A549 (cell line): Measurements from ENCODE around the gene PPM1J. TPM values are rescaled to one million over a fixed set of nuclear protein-coding genes. Genes with fewer than 3 reads are reported as not detected.

Source experiments
- ATAC-seq, 2 experiments: fragments of 200-7000 bp in 1 of 2; fragments of >200 bp in 1 of 2; cut with Nextera tagmentation in 1 of 2; cut with Tn5 transposase in 1 of 2; 3 replicates each; pipeline versions ENCODE4 v1.8.0 to v1.9.1; 2018 to 2020; ENCODE audit warnings: mild to moderate bottlenecking in 1 of 2, moderate library complexity in 1 of 2
- CTCF ChIA-PET: fragments of 300-600 bp; sonication (Branson Sonifier 250); formaldehyde crosslinking; extraction: SDS; loops from one replicate; lab custom pipeline; 2021; ENCODE audit warnings: antibody characterized with exemption, inconsistent platforms; lab: Yijun Ruan, JAX
- POLR2A ChIA-PET: fragments of 350-600 bp; formaldehyde crosslinking; extraction: SDS; loops from one replicate; lab custom pipeline; 2021; ENCODE audit warnings: antibody characterized with exemption, inconsistent platforms; lab: Yijun Ruan, JAX
- DNase-seq, 2 experiments: peaks; one replicate each; pipeline versions ENCODE4 v3.0.0 to v3.0.0-alpha.2; 2011 to 2016; ENCODE audit warnings: low read depth in 1 of 2, low spot score in 1 of 2
- FAIRE-seq: peaks from 2 replicates; lab custom pipeline; 2011; peaks lifted over from hg19 to GRCh38; lab: Jason Lieb, UNC
- H3K27ac ChIP-seq, 2 experiments: fragments of >200 bp; sonication (Bioruptor Twin); formaldehyde crosslinking; 3 replicates each; pipeline ENCODE4 v1.5.1; 2016 to 2017
- H3K4me1 ChIP-seq: fragments of >200 bp; sonication (Bioruptor Twin); formaldehyde crosslinking; 3 replicates; pipeline ENCODE4 v1.6.1; 2016
- H3K4me2 ChIP-seq: fragments of >200 bp; sonication (Bioruptor Twin); formaldehyde crosslinking; 3 replicates; pipeline ENCODE4 v1.6.1; 2016
- H3K4me3 ChIP-seq: fragments of >200 bp; sonication (Bioruptor Twin); formaldehyde crosslinking; 3 replicates; pipeline ENCODE4 v1.5.1; 2016
- H3K9me3 ChIP-seq: fragments of >200 bp; sonication (Bioruptor Twin); formaldehyde crosslinking; 3 replicates; pipeline ENCODE4 v1.6.1; 2016
- CHD4 ChIP-seq: fragments of 200-600 bp; sonication (generic); IDR thresholded peaks from 2 replicates; pipeline ENCODE4 v1.6.1; 2016; ENCODE audit warnings: antibody characterized with exemption, mild to moderate bottlenecking, borderline replicate concordance
- EP300 ChIP-seq, 2 experiments: fragments of >200 bp; sonication (Bioruptor Twin); formaldehyde crosslinking; IDR thresholded peaks; 2 replicates in 1 of 2; 3 replicates in 1 of 2; pipeline ENCODE4 v1.6.1; 2016 to 2017
- FOXS1 ChIP-seq: fragments of 250-450 bp; sonication (Bioruptor Pico); IDR thresholded peaks from 2 replicates; pipeline ENCODE4 v1.5.0; 2020; ENCODE audit warnings: mild to moderate bottlenecking, moderate library complexity
- HDAC2 ChIP-seq: fragments of 200-600 bp; sonication (generic); IDR thresholded peaks from 2 replicates; pipeline ENCODE4 v1.6.1; 2016
- JUN ChIP-seq, 2 experiments: fragments of >200 bp; sonication (Bioruptor Twin); formaldehyde crosslinking; IDR thresholded peaks; 2 replicates in 1 of 2; 3 replicates in 1 of 2; pipeline ENCODE4 v1.6.1; 2016 to 2017
- MAFK ChIP-seq: fragments of 450-650 bp; IDR thresholded peaks from 2 replicates; pipeline ENCODE4 v1.6.1; 2014; ENCODE audit not compliant: partially characterized antibody
- MAZ ChIP-seq: fragments of 150-350 bp; IDR thresholded peaks from 2 replicates; pipeline ENCODE4 v1.6.1; 2014; ENCODE audit warnings: antibody characterized with exemption, low read depth, low read length, borderline replicate concordance
- MYC ChIP-seq: IDR thresholded peaks from 2 replicates; pipeline ENCODE4 v1.6.1; 2012; ENCODE audit warnings: mild to moderate bottlenecking, inconsistent platforms, low read length, improper control_type of control experiment, borderline replicate concordance
- NPAS2 ChIP-seq: fragments of 250-450 bp; sonication (Bioruptor Pico); IDR thresholded peaks from 2 replicates; pipeline ENCODE4 v1.8.0; 2022; ENCODE audit warnings: mild to moderate bottlenecking, moderate library complexity, borderline replicate concordance
- PHF8 ChIP-seq: fragments of 200-600 bp; sonication (generic); IDR thresholded peaks from 2 replicates; pipeline ENCODE4 v1.6.1; 2016; ENCODE audit warnings: low read depth, mild to moderate bottlenecking, antibody characterized with exemption, moderate library complexity, borderline replicate concordance
- POLR2A ChIP-seq: IDR thresholded peaks from 2 replicates; pipeline ENCODE4 v1.6.1; 2012; ENCODE audit warnings: mild to moderate bottlenecking, low read length
- RAD21 ChIP-seq, 2 experiments: fragments of >200 bp in 1 of 2; sonication (Bioruptor Twin) in 1 of 2; formaldehyde crosslinking in 1 of 2; IDR thresholded peaks in 1 of 2; conservative IDR thresholded peaks in 1 of 2; 2 replicates in 1 of 2; 3 replicates in 1 of 2; pipeline ENCODE4 v1.6.1; 2012 to 2018; ENCODE audit warnings: inconsistent platforms in 1 of 2
- RCOR1 ChIP-seq: fragments of 150-350 bp; IDR thresholded peaks from 2 replicates; pipeline ENCODE4 v1.6.1; 2014; ENCODE audit warnings: antibody characterized with exemption, low read length, low read depth
- RFX5 ChIP-seq: fragments of 450-650 bp; IDR thresholded peaks from 2 replicates; pipeline ENCODE4 v1.7.1; 2014; ENCODE audit warnings: antibody characterized with exemption, mild to moderate bottlenecking, moderate library complexity
- RNF2 ChIP-seq: fragments of 200-600 bp; sonication (generic); IDR thresholded peaks from 2 replicates; pipeline ENCODE4 v1.6.1; 2016; ENCODE audit warnings: low read depth, mild to moderate bottlenecking, antibody characterized with exemption, moderate library complexity, borderline replicate concordance
- SMC3 ChIP-seq: fragments of >200 bp; sonication (Bioruptor Twin); formaldehyde crosslinking; IDR thresholded peaks from 3 replicates; pipeline ENCODE4 v1.6.1; 2018; ENCODE audit warnings: inconsistent platforms
- ZC3H11A ChIP-seq: fragments of 450-650 bp; IDR thresholded peaks from 2 replicates; pipeline ENCODE4 v1.6.1; 2014; ENCODE audit warnings: antibody characterized with exemption, mild to moderate bottlenecking
- WGBS: methylation state at CpG from one replicate; pipeline ENCODE4 v1.1.6; 2017; ENCODE audit errors: missing lambda C conversion rate; 5-methylcytosine and 5-hydroxymethylcytosine counted together
- polyA plus RNA-seq, 4 experiments: library from polyadenylated mRNA; depleted of rRNA in 3 of 4; stranded (reverse); fragments of >200 nt; fragmentation: RNase III in 1 of 4; extraction: RNeasy Plus Mini Kit Qiagen cat#74134 plus additional on column Dnase treatment in 1 of 4; gene quantifications; 2 replicates in 3 of 4; 3 replicates in 1 of 4; pipeline ENCODE4 v1.2.3, GENCODE V29; 2011 to 2017
- TF ChIP-seq, protein P1 (sequence below): fragments of 250-450 bp; sonication (Bioruptor Pico); IDR thresholded peaks from 2 replicates; pipeline ENCODE4 v1.5.0; 2020; ENCODE audit warnings: low read depth, mild to moderate bottlenecking, moderate library complexity
- TF ChIP-seq, protein P2 (sequence below): fragments of >200 bp; sonication (Bioruptor Twin); formaldehyde crosslinking; IDR thresholded peaks from 3 replicates; pipeline ENCODE4 v1.6.1; 2016
- TF ChIP-seq, protein P3 (sequence below): IDR thresholded peaks from 2 replicates; pipeline ENCODE4 v1.6.1; 2012
- TF ChIP-seq, protein P4 (sequence below): fragments of 200-600 bp; sonication (generic); IDR thresholded peaks from 2 replicates; pipeline ENCODE4 v1.6.1; 2016; ENCODE audit warnings: antibody characterized with exemption, mild to moderate bottlenecking, moderate library complexity
- TF ChIP-seq, protein P5 (sequence below): IDR thresholded peaks from 2 replicates; pipeline ENCODE4 v1.6.1; 2012; ENCODE audit warnings: low read depth, borderline replicate concordance
- TF ChIP-seq, protein P6 (sequence below): fragments of 150-350 bp; IDR thresholded peaks from 2 replicates; pipeline ENCODE4 v1.6.1; 2014; ENCODE audit warnings: low read depth, mild to moderate bottlenecking, low read length
- TF ChIP-seq, protein P7 (sequence below): fragments of 250-450 bp; sonication (Bioruptor Pico); IDR thresholded peaks from 2 replicates; pipeline ENCODE4 v1.5.0; 2021; ENCODE audit warnings: mild to moderate bottlenecking, moderate library complexity, borderline replicate concordance
- TF ChIP-seq, protein P8 (sequence below): fragments of >200 bp; sonication (Bioruptor Twin); formaldehyde crosslinking; IDR thresholded peaks from 3 replicates; pipeline ENCODE4 v1.5.1; 2016

The PPM1J gene
- polyA plus RNA-seq, 2 of the 4 experiments (the other 2 are of a cell fraction): 0.32 to 0.62 TPM

DNA sequence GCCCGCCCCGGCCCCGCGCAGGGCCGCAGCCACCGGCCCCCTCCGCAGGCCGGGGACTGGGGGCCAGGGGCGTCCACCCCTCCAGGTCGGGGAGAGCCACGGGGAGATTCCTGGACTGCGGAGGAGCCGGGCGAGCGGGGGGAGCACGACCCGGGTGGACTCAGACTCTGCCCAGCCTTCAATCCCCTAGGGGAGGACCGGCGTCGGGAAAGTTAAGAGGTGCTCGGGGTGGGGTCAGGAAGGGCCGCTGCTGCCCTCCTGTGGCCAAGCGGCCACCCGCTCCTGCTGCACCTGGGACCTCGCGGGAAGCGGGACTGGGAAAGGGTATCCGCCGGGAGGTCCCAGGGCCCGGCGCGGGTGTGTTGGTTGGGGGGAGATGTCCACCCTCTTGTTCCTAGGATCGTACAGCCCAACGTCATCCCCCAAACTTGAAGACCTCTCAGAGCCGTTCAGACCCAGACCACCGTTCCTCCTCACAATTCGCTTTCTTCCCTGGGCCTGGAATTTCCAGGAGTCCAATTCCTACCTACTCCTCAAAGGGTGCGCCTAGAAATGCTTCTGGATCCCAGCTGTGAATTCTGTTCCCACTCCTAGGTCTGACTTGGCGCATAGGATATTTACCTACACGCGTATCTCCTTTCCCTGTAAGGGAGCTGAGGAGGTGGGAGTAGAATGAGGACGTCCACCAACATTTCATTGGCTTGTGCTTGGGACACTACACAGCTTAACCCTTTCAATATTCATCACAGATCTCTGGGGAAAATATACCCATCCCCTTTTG is 7.7 kb downstream of the PPM1J start:
- H3K4me2 ChIP-seq: peak overlapping the region; percentile 94
- H3K9me3 ChIP-seq: no peaks in the 10 kb centered on the region
- peak; percentile 82 to 86 for DNase-seq
- ChIA-PET POLR2A (interaction anchor here (0.5 to 1.8 kb wide), 7 partner anchors 8 to 704 kb away, joined by 3 to 9 read pairs (median 4); partner anchors contain the start of genes CAPZA1, MOV10 and PPM1J), CTCF (interaction anchor here (0.6 to 18.0 kb wide), 22 partner anchors 8 to 317 kb away, joined by 3 to 576 read pairs (median 6); partner anchors contain the start of genes MOV10 and PPM1J)
- peak overlapping the region; percentile 99 for H3K4me3 ChIP-seq
- H3K4me1 ChIP-seq: peaks cover 31% of the 10 kb centered on the region
- H3K27ac ChIP-seq: peak overlapping the region; percentile 98 to 100
- 5% methylated on average over 19 of the region's 42 CpGs for WGBS
- peak; percentile 75 to 77 for ATAC-seq
- FAIRE-seq: no peak
- no peak for TF ChIP-seq MAFK
- TF ChIP-seq RAD21 (conservative IDR thresholded peaks at IDR 0.05 in 1 of 2, IDR thresholded peaks at IDR 0.05 in 1 of 2): peak; percentile 71 to 86
- TF ChIP-seq MYC: no peak
- TF ChIP-seq, protein P1, sequence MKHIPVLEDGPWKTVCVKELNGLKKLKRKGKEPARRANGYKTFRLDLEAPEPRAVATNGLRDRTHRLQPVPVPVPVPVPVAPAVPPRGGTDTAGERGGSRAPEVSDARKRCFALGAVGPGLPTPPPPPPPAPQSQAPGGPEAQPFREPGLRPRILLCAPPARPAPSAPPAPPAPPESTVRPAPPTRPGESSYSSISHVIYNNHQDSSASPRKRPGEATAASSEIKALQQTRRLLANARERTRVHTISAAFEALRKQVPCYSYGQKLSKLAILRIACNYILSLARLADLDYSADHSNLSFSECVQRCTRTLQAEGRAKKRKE (CRISPR knock-in tag): no peak
- TF ChIP-seq, protein P2, sequence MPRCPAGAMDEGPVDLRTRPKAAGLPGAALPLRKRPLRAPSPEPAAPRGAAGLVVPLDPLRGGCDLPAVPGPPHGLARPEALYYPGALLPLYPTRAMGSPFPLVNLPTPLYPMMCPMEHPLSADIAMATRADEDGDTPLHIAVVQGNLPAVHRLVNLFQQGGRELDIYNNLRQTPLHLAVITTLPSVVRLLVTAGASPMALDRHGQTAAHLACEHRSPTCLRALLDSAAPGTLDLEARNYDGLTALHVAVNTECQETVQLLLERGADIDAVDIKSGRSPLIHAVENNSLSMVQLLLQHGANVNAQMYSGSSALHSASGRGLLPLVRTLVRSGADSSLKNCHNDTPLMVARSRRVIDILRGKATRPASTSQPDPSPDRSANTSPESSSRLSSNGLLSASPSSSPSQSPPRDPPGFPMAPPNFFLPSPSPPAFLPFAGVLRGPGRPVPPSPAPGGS: 0 out of 3 replicates have a peak, but pooled peaks have one; percentile 52
- no peak for TF ChIP-seq EP300 (IDR thresholded peaks at IDR 0.05)
- no peak for TF ChIP-seq MAZ
- TF ChIP-seq ZC3H11A: no peak
- TF ChIP-seq HDAC2: no peak
- no peak for TF ChIP-seq RFX5
- TF ChIP-seq, protein P3, sequence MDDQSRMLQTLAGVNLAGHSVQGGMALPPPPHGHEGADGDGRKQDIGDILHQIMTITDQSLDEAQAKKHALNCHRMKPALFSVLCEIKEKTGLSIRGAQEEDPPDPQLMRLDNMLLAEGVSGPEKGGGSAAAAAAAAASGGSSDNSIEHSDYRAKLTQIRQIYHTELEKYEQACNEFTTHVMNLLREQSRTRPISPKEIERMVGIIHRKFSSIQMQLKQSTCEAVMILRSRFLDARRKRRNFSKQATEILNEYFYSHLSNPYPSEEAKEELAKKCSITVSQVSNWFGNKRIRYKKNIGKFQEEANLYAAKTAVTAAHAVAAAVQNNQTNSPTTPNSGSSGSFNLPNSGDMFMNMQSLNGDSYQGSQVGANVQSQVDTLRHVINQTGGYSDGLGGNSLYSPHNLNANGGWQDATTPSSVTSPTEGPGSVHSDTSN: no peak
- TF ChIP-seq RNF2: no peak
- peak; percentile 13; the same call in 1 of the 2 replicates for TF ChIP-seq POLR2A
- TF ChIP-seq FOXS1: no peak
- TF ChIP-seq RCOR1: no peak
- TF ChIP-seq, protein P4, sequence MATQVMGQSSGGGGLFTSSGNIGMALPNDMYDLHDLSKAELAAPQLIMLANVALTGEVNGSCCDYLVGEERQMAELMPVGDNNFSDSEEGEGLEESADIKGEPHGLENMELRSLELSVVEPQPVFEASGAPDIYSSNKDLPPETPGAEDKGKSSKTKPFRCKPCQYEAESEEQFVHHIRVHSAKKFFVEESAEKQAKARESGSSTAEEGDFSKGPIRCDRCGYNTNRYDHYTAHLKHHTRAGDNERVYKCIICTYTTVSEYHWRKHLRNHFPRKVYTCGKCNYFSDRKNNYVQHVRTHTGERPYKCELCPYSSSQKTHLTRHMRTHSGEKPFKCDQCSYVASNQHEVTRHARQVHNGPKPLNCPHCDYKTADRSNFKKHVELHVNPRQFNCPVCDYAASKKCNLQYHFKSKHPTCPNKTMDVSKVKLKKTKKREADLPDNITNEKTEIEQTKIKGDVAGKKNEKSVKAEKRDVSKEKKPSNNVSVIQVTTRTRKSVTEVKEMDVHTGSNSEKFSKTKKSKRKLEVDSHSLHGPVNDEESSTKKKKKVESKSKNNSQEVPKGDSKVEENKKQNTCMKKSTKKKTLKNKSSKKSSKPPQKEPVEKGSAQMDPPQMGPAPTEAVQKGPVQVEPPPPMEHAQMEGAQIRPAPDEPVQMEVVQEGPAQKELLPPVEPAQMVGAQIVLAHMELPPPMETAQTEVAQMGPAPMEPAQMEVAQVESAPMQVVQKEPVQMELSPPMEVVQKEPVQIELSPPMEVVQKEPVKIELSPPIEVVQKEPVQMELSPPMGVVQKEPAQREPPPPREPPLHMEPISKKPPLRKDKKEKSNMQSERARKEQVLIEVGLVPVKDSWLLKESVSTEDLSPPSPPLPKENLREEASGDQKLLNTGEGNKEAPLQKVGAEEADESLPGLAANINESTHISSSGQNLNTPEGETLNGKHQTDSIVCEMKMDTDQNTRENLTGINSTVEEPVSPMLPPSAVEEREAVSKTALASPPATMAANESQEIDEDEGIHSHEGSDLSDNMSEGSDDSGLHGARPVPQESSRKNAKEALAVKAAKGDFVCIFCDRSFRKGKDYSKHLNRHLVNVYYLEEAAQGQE: peak; percentile 85
- TF ChIP-seq JUN (IDR thresholded peaks at IDR 0.05): peak; percentile 51 to 58; a peak in 1 of 5 replicates
- TF ChIP-seq, protein P5, sequence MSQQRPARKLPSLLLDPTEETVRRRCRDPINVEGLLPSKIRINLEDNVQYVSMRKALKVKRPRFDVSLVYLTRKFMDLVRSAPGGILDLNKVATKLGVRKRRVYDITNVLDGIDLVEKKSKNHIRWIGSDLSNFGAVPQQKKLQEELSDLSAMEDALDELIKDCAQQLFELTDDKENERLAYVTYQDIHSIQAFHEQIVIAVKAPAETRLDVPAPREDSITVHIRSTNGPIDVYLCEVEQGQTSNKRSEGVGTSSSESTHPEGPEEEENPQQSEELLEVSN: no peak
- TF ChIP-seq CHD4: no peak
- TF ChIP-seq, protein P6, sequence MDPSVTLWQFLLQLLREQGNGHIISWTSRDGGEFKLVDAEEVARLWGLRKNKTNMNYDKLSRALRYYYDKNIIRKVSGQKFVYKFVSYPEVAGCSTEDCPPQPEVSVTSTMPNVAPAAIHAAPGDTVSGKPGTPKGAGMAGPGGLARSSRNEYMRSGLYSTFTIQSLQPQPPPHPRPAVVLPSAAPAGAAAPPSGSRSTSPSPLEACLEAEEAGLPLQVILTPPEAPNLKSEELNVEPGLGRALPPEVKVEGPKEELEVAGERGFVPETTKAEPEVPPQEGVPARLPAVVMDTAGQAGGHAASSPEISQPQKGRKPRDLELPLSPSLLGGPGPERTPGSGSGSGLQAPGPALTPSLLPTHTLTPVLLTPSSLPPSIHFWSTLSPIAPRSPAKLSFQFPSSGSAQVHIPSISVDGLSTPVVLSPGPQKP: no peak
- TF ChIP-seq PHF8: peak; percentile 34; the same call in 1 of the 2 replicates
- TF ChIP-seq, protein P7, sequence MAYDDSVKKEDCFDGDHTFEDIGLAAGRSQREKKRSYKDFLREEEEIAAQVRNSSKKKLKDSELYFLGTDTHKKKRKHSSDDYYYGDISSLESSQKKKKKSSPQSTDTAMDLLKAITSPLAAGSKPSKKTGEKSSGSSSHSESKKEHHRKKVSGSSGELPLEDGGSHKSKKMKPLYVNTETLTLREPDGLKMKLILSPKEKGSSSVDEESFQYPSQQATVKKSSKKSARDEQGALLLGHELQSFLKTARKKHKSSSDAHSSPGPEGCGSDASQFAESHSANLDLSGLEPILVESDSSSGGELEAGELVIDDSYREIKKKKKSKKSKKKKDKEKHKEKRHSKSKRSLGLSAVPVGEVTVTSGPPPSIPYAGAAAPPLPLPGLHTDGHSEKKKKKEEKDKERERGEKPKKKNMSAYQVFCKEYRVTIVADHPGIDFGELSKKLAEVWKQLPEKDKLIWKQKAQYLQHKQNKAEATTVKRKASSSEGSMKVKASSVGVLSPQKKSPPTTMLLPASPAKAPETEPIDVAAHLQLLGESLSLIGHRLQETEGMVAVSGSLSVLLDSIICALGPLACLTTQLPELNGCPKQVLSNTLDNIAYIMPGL (CRISPR knock-in tag): no peak
- TF ChIP-seq NPAS2 (CRISPR knock-in tag): no peak
- TF ChIP-seq SMC3: peak; percentile 79
- TF ChIP-seq, protein P8, sequence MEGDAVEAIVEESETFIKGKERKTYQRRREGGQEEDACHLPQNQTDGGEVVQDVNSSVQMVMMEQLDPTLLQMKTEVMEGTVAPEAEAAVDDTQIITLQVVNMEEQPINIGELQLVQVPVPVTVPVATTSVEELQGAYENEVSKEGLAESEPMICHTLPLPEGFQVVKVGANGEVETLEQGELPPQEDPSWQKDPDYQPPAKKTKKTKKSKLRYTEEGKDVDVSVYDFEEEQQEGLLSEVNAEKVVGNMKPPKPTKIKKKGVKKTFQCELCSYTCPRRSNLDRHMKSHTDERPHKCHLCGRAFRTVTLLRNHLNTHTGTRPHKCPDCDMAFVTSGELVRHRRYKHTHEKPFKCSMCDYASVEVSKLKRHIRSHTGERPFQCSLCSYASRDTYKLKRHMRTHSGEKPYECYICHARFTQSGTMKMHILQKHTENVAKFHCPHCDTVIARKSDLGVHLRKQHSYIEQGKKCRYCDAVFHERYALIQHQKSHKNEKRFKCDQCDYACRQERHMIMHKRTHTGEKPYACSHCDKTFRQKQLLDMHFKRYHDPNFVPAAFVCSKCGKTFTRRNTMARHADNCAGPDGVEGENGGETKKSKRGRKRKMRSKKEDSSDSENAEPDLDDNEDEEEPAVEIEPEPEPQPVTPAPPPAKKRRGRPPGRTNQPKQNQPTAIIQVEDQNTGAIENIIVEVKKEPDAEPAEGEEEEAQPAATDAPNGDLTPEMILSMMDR: peak; percentile 79
